ENCODE data around the gene ADK. TPM values are rescaled to one million over a fixed set of nuclear protein-coding genes. Genes with fewer than 3 reads are reported as not detected.

The ADK gene
- polyA plus RNA-seq, 1 donor from 2014 or later = 196 TPM

DNA sequence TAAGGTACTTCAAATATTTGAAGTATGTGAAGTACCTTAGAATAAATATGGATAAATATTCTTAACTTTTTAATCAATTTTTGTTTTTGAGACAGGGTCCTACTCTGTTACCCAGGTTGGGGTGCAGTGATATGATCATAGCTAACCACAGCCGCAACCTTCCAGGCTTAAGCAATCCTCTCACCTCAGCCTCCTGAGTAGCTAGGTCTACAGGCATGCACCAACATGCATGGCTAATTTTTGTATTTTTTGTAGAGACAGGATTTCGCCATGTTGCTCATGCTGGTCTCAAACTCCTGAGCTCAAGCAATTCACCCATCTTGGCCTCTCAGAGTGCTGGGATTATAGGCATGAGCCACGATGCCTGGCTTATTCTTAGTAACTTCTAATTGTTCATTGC lies 555.9 kb downstream of the ADK start:
- no peak overlapping the region for H3K27ac Mint-ChIP-seq
- peaks cover 0 to 2% (median 0%) of the 10 kb centered on the region in 3 donors for H3K4me1 Mint-ChIP-seq
- H3K9me3 Mint-ChIP-seq = peaks cover 0 to 2% (median 0%) of the 10 kb centered on the region in 3 donors
- no peaks in the 10 kb centered on the region for H3K27me3 Mint-ChIP-seq
- peaks cover 16% of the 10 kb centered on the region for H3K36me3 Mint-ChIP-seq
- no peak overlapping the region for H3K4me3 Mint-ChIP-seq

DNA sequence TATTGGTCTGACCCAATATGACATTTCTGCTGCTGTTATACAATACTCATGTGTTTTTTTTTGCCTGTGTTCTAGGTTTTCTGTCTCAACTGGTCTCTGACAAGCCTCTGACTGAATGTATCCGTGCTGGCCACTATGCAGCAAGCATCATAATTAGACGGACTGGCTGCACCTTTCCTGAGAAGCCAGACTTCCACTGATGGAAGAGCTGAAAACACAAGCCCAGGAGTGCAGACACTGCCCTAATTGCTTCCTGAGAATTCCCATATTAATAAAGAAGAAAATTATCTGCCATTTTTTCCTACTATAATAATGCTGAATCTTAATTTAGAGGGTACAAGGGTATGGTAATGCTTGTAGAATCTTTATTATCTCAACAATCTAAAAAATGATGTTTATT lies 557.2 kb downstream of the ADK start:
- no peaks in the 10 kb centered on the region for H3K27me3 Mint-ChIP-seq

DNA sequence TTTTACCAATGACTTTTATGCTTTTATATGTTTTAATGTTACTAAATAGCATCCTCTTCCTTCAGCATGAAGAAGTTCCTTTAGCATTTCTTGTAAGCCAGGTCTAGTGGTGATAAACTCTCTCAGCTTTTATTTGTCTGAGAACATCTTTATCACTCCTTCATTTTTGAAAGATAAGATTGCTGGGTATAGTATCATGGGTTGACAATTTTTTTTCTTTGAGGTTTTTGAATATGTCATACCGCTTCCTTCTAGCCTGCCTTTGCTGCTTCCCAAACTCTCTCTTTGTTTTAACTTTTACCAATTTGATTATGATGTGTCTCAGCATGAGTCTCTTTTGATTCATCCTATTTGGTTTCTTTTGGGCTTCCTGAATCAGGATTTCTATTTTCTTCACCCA lies 567.2 kb downstream of the ADK start:
- Mint-ChIP-seq H3K4me1 (peaks cover 0 to 5% (median 0%) of the 10 kb centered on the region in 3 donors), H3K9me3 (peaks cover 2 to 30% (median 13%) of the 10 kb centered on the region in 3 donors), H3K27ac (peak overlapping the region in 2 of 3 donors; percentile 28 to 47), H3K27me3 (peaks cover 1% of the 10 kb centered on the region), H3K4me3 (no peak overlapping the region), H3K36me3 (peaks cover 11% of the 10 kb centered on the region)

More for the DNA sequence above, 557.2 kb downstream of the ADK start:
- Mint-ChIP-seq H3K27ac (peak overlapping the region in 1 of 3 donors; percentile 31), H3K36me3 (peaks cover 21% of the 10 kb centered on the region), H3K4me1 (peaks cover 0 to 2% (median 0%) of the 10 kb centered on the region in 3 donors), H3K9me3 (peaks cover 0 to 2% (median 2%) of the 10 kb centered on the region in 3 donors), H3K4me3 (no peak overlapping the region)

DNA sequence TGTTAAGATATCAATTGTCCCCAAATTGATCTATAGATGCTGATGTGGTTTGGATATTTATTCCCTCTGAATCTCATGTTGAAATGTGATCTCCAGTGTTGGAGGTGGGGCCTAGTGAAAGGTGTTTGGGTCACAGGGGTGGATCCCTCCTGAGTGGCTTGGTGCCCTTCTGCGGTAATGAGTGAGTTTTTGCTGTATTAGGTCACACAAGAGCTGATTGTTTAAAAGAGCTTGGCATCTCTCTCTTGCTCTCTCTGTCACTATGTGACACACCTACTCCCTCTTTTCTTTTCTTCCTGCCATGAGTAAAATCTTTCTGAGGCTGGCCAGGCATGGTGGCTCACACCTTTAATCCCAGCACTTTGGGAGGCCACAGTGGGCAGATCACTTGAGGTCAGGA lies 577.2 kb downstream of the ADK start:
- peak overlapping the region in 1 of 4 donors; percentile 10 for H3K4me3 Mint-ChIP-seq
- peaks cover 6% of the 10 kb centered on the region for H3K36me3 Mint-ChIP-seq
- no peaks in the 10 kb centered on the region for H3K4me1 Mint-ChIP-seq
- peaks cover 0 to 5% (median 2%) of the 10 kb centered on the region in 3 donors for H3K9me3 Mint-ChIP-seq
- H3K27ac Mint-ChIP-seq = no peak overlapping the region
- no peaks in the 10 kb centered on the region for H3K27me3 Mint-ChIP-seq

DNA sequence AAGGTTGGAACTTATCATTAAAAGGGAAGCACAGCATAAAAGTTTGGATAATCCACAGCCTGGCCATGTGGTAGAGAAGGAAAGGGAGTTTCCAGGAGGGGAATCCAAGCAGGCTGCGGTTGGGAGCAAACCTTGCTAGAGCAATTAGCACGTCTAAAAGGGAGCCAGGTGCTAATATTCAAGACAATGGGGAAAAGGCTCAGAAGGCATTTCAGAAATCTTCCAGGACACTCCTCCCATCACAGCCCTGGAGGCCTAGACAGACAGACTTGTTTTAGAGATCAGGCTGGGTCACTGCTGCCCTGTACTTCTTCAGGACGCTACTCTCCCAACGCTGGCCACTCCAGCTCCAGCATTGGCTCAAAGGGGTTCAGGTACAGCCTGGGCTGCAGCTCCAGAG lies 579.2 kb downstream of the ADK start:
- Mint-ChIP-seq H3K4me1 (no peaks in the 10 kb centered on the region), H3K27ac (no peak overlapping the region)

DNA sequence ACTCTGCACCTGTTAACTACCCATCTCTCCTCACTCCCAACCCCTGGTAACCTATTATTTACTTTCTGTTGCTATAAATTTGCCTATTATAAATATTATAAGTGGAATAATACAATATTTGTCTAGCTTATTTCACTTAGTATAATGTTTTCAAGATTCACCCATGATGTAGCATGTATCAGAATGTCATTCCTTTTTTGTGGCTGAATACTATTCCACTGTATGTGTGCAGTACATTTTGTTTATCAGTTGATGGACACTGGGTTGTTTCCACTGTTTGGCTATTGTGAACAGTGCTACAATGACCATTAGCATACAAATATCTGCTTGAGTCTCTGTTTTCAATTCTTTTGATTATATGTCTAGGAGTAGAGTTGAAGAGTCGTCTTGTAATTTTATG lies 582.6 kb downstream of the ADK start:
- H3K9me3 Mint-ChIP-seq = peaks cover 0 to 3% (median 2%) of the 10 kb centered on the region in 3 donors
- no peaks in the 10 kb centered on the region for H3K27me3 Mint-ChIP-seq
- peaks cover 6 to 15% (median 6%) of the 10 kb centered on the region in 3 donors for H3K4me1 Mint-ChIP-seq
- H3K4me3 Mint-ChIP-seq = no peak overlapping the region
- H3K36me3 Mint-ChIP-seq = peaks cover 4% of the 10 kb centered on the region
- no peak overlapping the region for H3K27ac Mint-ChIP-seq

More for the DNA sequence above, 579.2 kb downstream of the ADK start:
- Mint-ChIP-seq H3K36me3 (peaks cover 4% of the 10 kb centered on the region), H3K4me3 (no peak overlapping the region), H3K27me3 (no peaks in the 10 kb centered on the region), H3K9me3 (peaks cover 0 to 3% (median 2%) of the 10 kb centered on the region in 3 donors)

DNA sequence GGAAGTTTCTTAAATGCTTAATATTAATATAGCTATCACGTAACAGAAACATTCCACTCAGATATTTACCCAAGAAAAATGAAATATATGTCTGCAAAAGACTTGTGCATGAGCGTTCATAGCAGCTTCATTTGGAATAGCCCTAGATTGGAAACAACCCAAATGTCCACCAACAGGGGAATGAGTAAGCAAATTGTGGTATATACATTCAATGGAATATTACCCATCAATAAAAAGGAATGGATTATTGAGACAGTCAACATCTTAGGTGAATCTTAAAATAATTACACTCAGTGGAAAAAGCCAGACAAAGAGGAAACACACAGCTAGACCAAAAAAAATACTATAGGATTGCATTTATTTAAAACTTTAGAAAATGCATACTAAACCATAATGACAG lies 585.0 kb downstream of the ADK start:
- peaks cover 0 to 3% (median 2%) of the 10 kb centered on the region in 3 donors for H3K9me3 Mint-ChIP-seq
- H3K4me1 Mint-ChIP-seq = peaks cover 17 to 24% (median 18%) of the 10 kb centered on the region in 3 donors
- peaks cover 2% of the 10 kb centered on the region for H3K36me3 Mint-ChIP-seq
- no peak overlapping the region for H3K27ac Mint-ChIP-seq
- no peak overlapping the region for H3K4me3 Mint-ChIP-seq
- no peaks in the 10 kb centered on the region for H3K27me3 Mint-ChIP-seq

DNA sequence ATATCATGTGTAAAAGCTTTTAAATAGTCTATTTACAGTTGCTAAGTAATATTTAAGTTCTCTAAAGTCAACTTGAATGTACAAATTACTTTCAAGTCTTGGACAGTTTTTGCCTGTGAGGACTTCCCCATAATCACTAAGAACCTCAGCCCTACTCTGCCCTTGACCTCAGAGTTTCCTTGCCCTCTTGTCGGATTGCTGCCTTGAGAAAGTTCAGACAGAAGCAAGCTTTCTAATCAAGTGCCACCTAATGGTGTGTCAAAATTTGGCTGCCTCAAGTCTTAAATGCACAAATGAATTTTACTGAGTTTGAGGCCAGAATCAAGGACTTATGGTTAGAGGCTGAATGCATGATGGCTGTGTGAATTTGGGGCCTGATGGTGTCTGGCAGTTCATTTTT lies 587.0 kb downstream of the ADK start:
- H3K27me3 Mint-ChIP-seq = no peaks in the 10 kb centered on the region
- H3K27ac Mint-ChIP-seq = peak overlapping the region in 2 of 3 donors; percentile 46 to 91
- H3K36me3 Mint-ChIP-seq = no peaks in the 10 kb centered on the region
- peaks cover 0 to 3% (median 0%) of the 10 kb centered on the region in 3 donors for H3K9me3 Mint-ChIP-seq
- H3K4me3 Mint-ChIP-seq = peak overlapping the region in 1 of 4 donors; percentile 92
- peaks cover 17 to 24% (median 18%) of the 10 kb centered on the region in 3 donors for H3K4me1 Mint-ChIP-seq

DNA sequence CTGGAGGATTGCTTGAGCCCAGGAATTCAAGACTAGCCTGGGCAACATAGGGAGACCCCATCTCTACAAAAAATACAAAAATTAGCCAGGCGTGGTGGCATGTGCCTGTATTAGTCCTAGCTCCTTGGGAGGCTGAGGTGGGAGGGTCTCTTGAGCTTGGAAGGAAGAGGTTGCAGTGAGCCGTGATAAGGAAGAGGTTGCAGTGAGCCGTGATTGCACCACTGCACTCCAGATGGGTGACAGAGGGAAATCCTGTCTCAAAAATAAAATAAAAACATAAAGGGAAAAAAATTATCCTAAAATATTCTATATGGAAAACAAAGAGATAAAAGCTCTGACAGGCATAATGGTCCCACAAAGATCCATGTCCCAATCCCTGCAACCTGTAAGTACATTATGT lies 587.5 kb downstream of the ADK start:
- H3K9me3 Mint-ChIP-seq = peaks cover 0 to 3% (median 0%) of the 10 kb centered on the region in 3 donors
- H3K4me1 Mint-ChIP-seq = peaks cover 17 to 24% (median 18%) of the 10 kb centered on the region in 3 donors
- H3K4me3 Mint-ChIP-seq = peak overlapping the region in 1 of 4 donors; percentile 92
- no peaks in the 10 kb centered on the region for H3K36me3 Mint-ChIP-seq
- H3K27me3 Mint-ChIP-seq = no peaks in the 10 kb centered on the region
- peak overlapping the region in 2 of 3 donors; percentile 46 to 91 for H3K27ac Mint-ChIP-seq

DNA sequence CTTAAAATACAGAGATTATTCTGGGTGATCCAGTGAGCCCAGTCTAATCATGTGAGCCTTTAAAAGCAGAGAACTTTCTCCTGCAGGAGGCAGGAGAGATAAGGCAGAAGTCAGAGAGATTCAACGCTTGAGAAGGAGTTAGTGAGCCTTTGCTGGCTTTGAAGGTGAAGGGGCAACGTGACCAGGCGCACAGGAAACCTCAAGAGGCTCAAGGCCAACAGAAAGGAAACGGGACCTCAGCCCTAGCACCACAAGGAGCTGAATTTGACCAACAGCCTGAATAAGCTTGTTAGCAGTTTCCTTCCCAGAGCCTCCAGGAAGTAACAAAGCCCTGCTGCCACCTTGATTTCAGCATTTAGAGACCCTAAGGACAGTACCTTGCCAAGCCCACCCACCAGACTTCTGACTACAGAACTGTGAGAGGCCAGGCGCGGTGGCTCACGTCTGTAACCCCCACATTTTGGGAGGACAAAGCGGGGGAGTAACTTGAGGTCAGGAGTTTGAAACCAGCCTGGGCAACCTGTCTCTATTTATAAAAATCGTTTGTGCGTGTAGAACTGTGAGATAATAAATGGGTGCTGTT lies 588.1 kb downstream of the ADK start:
- Mint-ChIP-seq H3K27ac (peak overlapping the region in 2 of 3 donors; percentile 67 to 91), H3K4me3 (peak overlapping the region in 2 of 4 donors; percentile 73 to 92), H3K4me1 (peaks cover 17 to 24% (median 18%) of the 10 kb centered on the region in 3 donors), H3K27me3 (no peaks in the 10 kb centered on the region), H3K9me3 (no peaks in the 10 kb centered on the region), H3K36me3 (no peaks in the 10 kb centered on the region)

DNA sequence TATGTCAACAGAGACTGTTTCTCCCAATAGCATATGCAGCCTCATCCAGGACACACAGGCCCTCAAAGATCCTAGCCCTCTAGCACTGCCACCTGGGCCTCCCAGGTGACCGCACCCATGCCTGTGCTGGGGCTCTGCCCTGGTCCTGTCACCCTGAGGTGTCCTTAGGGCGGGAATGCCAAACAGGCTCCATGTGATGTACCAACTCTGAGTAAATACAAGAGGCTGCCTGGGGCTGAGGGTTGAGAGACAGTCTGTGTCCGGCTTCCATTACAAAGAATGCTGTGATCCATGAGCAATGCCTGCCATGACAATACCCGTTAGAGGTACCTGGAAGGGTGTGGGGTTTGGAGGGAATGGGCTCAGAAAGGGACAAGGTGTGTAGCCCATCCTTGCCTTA lies 592.4 kb downstream of the ADK start:
- Mint-ChIP-seq H3K9me3 (no peaks in the 10 kb centered on the region), H3K4me1 (peaks cover 10 to 17% (median 13%) of the 10 kb centered on the region in 3 donors), H3K27ac (no peak overlapping the region), H3K36me3 (no peaks in the 10 kb centered on the region), H3K4me3 (no peak overlapping the region), H3K27me3 (no peaks in the 10 kb centered on the region)

DNA sequence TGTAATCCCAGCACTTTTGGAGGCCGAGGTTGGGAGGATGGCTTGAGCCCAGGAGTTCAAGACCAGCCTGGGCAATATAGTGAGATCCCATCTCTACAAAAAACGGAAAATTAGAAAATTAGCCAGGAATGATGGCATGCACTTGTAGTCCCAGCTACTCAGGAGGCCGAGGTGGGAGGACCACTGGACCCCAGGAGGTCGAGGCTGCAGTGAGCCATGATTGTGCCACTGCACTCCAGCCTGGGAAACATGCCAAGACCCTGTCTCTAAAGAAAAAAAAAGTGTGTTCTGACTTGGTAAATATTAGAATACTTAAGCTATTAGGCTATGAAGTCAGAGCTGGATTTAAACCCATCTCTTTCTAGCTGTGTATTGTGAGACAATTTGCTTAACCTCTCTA lies 594.4 kb downstream of the ADK start:
- peaks cover 0 to 5% (median under 1%) of the 10 kb centered on the region in 3 donors for H3K4me1 Mint-ChIP-seq
- H3K27ac Mint-ChIP-seq = no peak overlapping the region
- no peaks in the 10 kb centered on the region for H3K9me3 Mint-ChIP-seq
- no peaks in the 10 kb centered on the region for H3K27me3 Mint-ChIP-seq
- no peak overlapping the region for H3K4me3 Mint-ChIP-seq
- H3K36me3 Mint-ChIP-seq = no peaks in the 10 kb centered on the region

DNA sequence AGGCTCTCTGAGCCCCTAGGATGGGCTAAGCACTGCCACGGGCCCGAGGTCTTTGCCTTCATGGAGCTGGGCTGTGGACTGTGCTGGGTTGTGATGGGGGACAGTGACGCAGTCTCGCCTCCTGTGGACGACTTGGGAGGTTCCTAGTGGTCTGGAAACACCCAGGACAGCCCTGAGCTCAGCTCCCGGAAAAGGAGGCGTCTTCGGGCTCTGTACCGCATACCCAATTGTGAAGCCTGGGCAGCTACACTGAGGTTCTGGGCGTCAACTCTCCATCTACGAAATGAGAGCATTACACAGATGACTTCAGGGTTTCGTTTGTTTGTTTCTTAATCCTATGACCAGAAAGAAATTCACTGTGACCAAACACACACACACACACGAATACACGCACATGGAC lies 595.8 kb downstream of the ADK start:
- no peaks in the 10 kb centered on the region for H3K9me3 Mint-ChIP-seq
- no peak overlapping the region for H3K27ac Mint-ChIP-seq
- H3K4me3 Mint-ChIP-seq = no peak overlapping the region
- H3K27me3 Mint-ChIP-seq = no peaks in the 10 kb centered on the region
- H3K4me1 Mint-ChIP-seq = peaks cover 5 to 10% (median 9%) of the 10 kb centered on the region in 3 donors
- no peaks in the 10 kb centered on the region for H3K36me3 Mint-ChIP-seq

DNA sequence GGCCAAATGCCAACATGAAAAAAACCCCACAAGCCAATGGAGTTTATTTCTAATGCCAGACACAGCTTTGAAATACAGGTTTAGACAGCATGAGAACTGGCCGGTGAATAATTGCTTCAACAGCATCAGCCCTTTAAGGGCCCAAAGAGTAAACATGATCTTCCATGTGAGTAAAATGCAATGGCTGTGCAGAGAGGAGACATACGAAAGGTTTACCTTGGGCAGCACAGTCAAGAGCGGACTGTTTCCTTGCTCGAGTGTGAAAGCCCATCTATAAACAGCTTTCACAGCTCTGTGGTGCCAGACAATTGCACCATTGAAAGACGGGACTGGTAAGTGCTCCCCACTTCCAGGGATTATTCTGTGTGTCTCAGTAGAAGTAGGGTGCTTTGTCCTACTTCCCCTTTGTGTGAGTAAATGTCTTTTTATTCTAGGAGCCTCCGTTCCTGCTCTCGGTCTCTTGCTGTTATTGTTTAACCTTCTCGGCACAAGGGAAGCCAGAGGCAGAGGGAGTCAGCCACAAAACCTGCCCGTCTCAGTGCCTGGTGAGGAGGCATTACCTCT lies 597.5 kb downstream of the ADK start:
- Mint-ChIP-seq H3K4me3 (peak overlapping the region in 1 of 4 donors; percentile 28), H3K4me1 (peaks cover 5 to 10% (median 9%) of the 10 kb centered on the region in 3 donors), H3K9me3 (no peaks in the 10 kb centered on the region), H3K36me3 (no peaks in the 10 kb centered on the region), H3K27ac (no peak overlapping the region), H3K27me3 (no peaks in the 10 kb centered on the region)

DNA sequence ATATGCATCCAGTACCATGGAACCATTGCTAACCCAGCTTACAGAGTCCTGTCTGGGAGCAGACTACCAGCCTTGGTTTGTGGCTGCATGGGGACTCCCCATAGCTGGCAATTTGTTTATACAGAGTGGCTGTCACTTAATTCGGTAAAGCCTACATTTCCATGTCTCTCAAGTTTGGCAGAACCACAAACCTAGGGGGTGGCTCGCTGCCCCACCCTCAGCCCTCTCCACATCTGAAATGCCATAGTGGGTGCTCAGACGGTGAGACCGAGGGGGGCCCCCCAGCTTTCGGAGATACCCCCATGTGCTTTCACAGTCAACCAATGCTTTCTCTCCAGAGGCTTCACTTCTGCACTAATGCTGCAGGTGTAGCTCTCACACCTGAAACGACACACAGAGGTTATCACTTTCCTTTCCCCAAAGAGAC lies 599.8 kb downstream of the ADK start:
- no peaks in the 10 kb centered on the region for H3K36me3 Mint-ChIP-seq
- H3K27ac Mint-ChIP-seq = peak overlapping the region in 1 of 3 donors; percentile 43
- H3K4me1 Mint-ChIP-seq = peaks cover 5 to 10% (median 9%) of the 10 kb centered on the region in 3 donors
- no peaks in the 10 kb centered on the region for H3K27me3 Mint-ChIP-seq
- no peaks in the 10 kb centered on the region for H3K9me3 Mint-ChIP-seq
- peak overlapping the region in 1 of 4 donors; percentile 71 for H3K4me3 Mint-ChIP-seq

All from IgD-negative memory B cell (primary cell).